A549 (cell line): ENCODE data around the gene FAM149B1. TPM values are rescaled to one million over a fixed set of nuclear protein-coding genes. Genes with fewer than 3 reads are reported as not detected.

Experiments
- ATAC-seq, 2 experiments: fragments of 200-7000 bp in 1 of 2; fragments of >200 bp in 1 of 2; cut with Nextera tagmentation in 1 of 2; cut with Tn5 transposase in 1 of 2; 3 replicates each; pipeline versions ENCODE4 v1.8.0 to v1.9.1; 2018 to 2020; ENCODE audit warnings: mild to moderate bottlenecking in 1 of 2, moderate library complexity in 1 of 2
- CTCF ChIA-PET: fragments of 300-600 bp; sonication (Branson Sonifier 250); formaldehyde crosslinking; extraction: SDS; loops from one replicate; lab custom pipeline; 2021; ENCODE audit warnings: antibody characterized with exemption, inconsistent platforms; lab: Yijun Ruan, JAX
- POLR2A ChIA-PET: fragments of 350-600 bp; formaldehyde crosslinking; extraction: SDS; loops from one replicate; lab custom pipeline; 2021; ENCODE audit warnings: antibody characterized with exemption, inconsistent platforms; lab: Yijun Ruan, JAX
- DNase-seq, 2 experiments: peaks; one replicate each; pipeline versions ENCODE4 v3.0.0 to v3.0.0-alpha.2; 2011 to 2016; ENCODE audit warnings: low read depth in 1 of 2, low spot score in 1 of 2
- FAIRE-seq: peaks from 2 replicates; lab custom pipeline; 2011; peaks lifted over from hg19 to GRCh38; lab: Jason Lieb, UNC
- H3K27ac ChIP-seq, 2 experiments: fragments of >200 bp; sonication (Bioruptor Twin); formaldehyde crosslinking; 3 replicates each; pipeline ENCODE4 v1.5.1; 2016 to 2017
- H3K4me1 ChIP-seq: fragments of >200 bp; sonication (Bioruptor Twin); formaldehyde crosslinking; 3 replicates; pipeline ENCODE4 v1.6.1; 2016
- H3K4me2 ChIP-seq: fragments of >200 bp; sonication (Bioruptor Twin); formaldehyde crosslinking; 3 replicates; pipeline ENCODE4 v1.6.1; 2016
- H3K4me3 ChIP-seq: fragments of >200 bp; sonication (Bioruptor Twin); formaldehyde crosslinking; 3 replicates; pipeline ENCODE4 v1.5.1; 2016
- H3K9me3 ChIP-seq: fragments of >200 bp; sonication (Bioruptor Twin); formaldehyde crosslinking; 3 replicates; pipeline ENCODE4 v1.6.1; 2016
- CHD2 ChIP-seq: fragments of 150-350 bp; IDR thresholded peaks from 2 replicates; pipeline ENCODE4 v1.6.1; 2014; ENCODE audit warnings: low read length; ENCODE audit not compliant: partially characterized antibody
- CTCF ChIP-seq: fragments of >200 bp; sonication (Bioruptor Twin); formaldehyde crosslinking; IDR thresholded peaks from 3 replicates; pipeline ENCODE4 v1.5.1; 2016
- ESRRA ChIP-seq: fragments of 150-350 bp; IDR thresholded peaks from 2 replicates; pipeline ENCODE4 v1.6.1; 2014; ENCODE audit warnings: mild to moderate bottlenecking, low read length, borderline replicate concordance
- FOSL2 ChIP-seq, 2 experiments: fragments of 450-650 bp in 1 of 2; fragments of >200 bp in 1 of 2; sonication (Bioruptor Twin) in 1 of 2; formaldehyde crosslinking; IDR thresholded peaks; 2 replicates each; pipeline versions ENCODE4 v1.5.0 to v1.6.1; 2016 to 2020; ENCODE audit warnings: mild to moderate bottlenecking in 1 of 2, moderate library complexity in 1 of 2
- GATA3 ChIP-seq: IDR thresholded peaks from 2 replicates; pipeline ENCODE4 v1.6.1; 2012; ENCODE audit warnings: borderline replicate concordance
- HDAC2 ChIP-seq: fragments of 200-600 bp; sonication (generic); IDR thresholded peaks from 2 replicates; pipeline ENCODE4 v1.6.1; 2016
- HES2 ChIP-seq: fragments of >200 bp; sonication (Bioruptor Twin); formaldehyde crosslinking; IDR thresholded peaks from 2 replicates; pipeline ENCODE4 v1.6.1; 2016
- HMGXB4 ChIP-seq: fragments of 250-450 bp; sonication (Bioruptor Pico); IDR thresholded peaks from 2 replicates; pipeline ENCODE4 v1.5.0; 2021; ENCODE audit warnings: mild to moderate bottlenecking, moderate library complexity, borderline replicate concordance
- KDM5A ChIP-seq: fragments of 200-600 bp; sonication (generic); IDR thresholded peaks from 2 replicates; pipeline ENCODE4 v1.6.1; 2016; ENCODE audit warnings: antibody characterized with exemption, mild to moderate bottlenecking
- MAFK ChIP-seq: fragments of 450-650 bp; IDR thresholded peaks from 2 replicates; pipeline ENCODE4 v1.6.1; 2014; ENCODE audit not compliant: partially characterized antibody
- POLR2AphosphoS2 ChIP-seq: conservative IDR thresholded peaks from 2 replicates; pipeline ENCODE4 v1.6.1; 2012; ENCODE audit warnings: low read length, improper control_type of control experiment, inconsistent platforms
- RAD21 ChIP-seq, 2 experiments: fragments of >200 bp in 1 of 2; sonication (Bioruptor Twin) in 1 of 2; formaldehyde crosslinking in 1 of 2; IDR thresholded peaks in 1 of 2; conservative IDR thresholded peaks in 1 of 2; 2 replicates in 1 of 2; 3 replicates in 1 of 2; pipeline ENCODE4 v1.6.1; 2012 to 2018; ENCODE audit warnings: inconsistent platforms in 1 of 2
- RFX5 ChIP-seq: fragments of 450-650 bp; IDR thresholded peaks from 2 replicates; pipeline ENCODE4 v1.7.1; 2014; ENCODE audit warnings: antibody characterized with exemption, mild to moderate bottlenecking, moderate library complexity
- USF2 ChIP-seq: fragments of 450-650 bp; IDR thresholded peaks from 2 replicates; pipeline ENCODE4 v1.6.1; 2014; ENCODE audit warnings: antibody characterized with exemption
- ZNF302 ChIP-seq: fragments of 250-450 bp; sonication (Bioruptor Pico); IDR thresholded peaks from 2 replicates; pipeline ENCODE4 v1.9.0; 2021; ENCODE audit warnings: inconsistent platforms, mild to moderate bottlenecking, moderate library complexity
- ZSCAN20 ChIP-seq: fragments of 250-450 bp; sonication (Bioruptor Pico); IDR thresholded peaks from 2 replicates; pipeline ENCODE4 v1.8.0; 2022; ENCODE audit warnings: mild to moderate bottlenecking, moderate library complexity
- WGBS: methylation state at CpG from one replicate; pipeline ENCODE4 v1.1.6; 2017; ENCODE audit errors: missing lambda C conversion rate; 5-methylcytosine and 5-hydroxymethylcytosine counted together
- polyA plus RNA-seq, 4 experiments: library from polyadenylated mRNA; depleted of rRNA in 3 of 4; stranded (reverse); fragments of >200 nt; fragmentation: RNase III in 1 of 4; extraction: RNeasy Plus Mini Kit Qiagen cat#74134 plus additional on column Dnase treatment in 1 of 4; gene quantifications; 2 replicates in 3 of 4; 3 replicates in 1 of 4; pipeline ENCODE4 v1.2.3, GENCODE V29; 2011 to 2017
- TF ChIP-seq, protein P1 (sequence below): IDR thresholded peaks from 2 replicates; pipeline ENCODE4 v1.6.1; 2012
- TF ChIP-seq, protein P2 (sequence below): IDR thresholded peaks from 2 replicates; pipeline ENCODE4 v1.6.1; 2012
- TF ChIP-seq, protein P3 (sequence below): fragments of 200-600 bp; sonication (generic); IDR thresholded peaks from 2 replicates; pipeline ENCODE4 v1.6.1; 2016; ENCODE audit warnings: antibody characterized with exemption, mild to moderate bottlenecking, moderate library complexity

Gene FAM149B1
- polyA plus RNA-seq, 2 of the 4 experiments (the other 2 are of a cell fraction) = 6.9 to 26.7 TPM

DNA sequence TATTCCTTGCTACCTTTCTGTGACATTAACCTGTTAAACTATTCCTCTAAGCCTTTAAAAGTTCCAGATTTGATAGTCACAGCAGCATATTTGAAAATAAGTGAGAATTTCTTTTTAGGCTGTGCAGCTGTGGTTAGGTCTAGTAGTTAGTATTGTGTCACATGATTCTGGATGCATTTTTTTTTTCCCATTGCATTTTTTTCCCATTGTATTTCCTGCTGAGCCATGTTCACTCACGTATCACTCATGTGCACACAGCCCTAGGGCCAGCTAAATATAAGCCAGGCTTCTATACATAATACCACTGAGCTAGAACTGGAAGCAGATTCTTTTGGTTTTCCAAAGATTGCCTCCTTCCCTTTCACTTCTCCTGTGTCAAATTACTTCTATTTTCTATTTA is 41.8 kb downstream of the FAM149B1 start:
- Histone ChIP-seq H3K4me3 (no peak overlapping the region), H3K9me3 (peaks cover 8% of the 10 kb centered on the region; the same call in 1 of the 3 replicates), H3K4me2 (no peak overlapping the region), H3K27ac (no peak overlapping the region), H3K4me1 (peaks cover 7% of the 10 kb centered on the region; the same call in 2 of the 3 replicates)
- ATAC-seq (no peak), FAIRE-seq (no peak), DNase-seq (no peak)
- no peak for TF ChIP-seq RFX5
- TF ChIP-seq, protein P1, sequence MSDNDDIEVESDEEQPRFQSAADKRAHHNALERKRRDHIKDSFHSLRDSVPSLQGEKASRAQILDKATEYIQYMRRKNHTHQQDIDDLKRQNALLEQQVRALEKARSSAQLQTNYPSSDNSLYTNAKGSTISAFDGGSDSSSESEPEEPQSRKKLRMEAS = no peak
- no peak for TF ChIP-seq HES2
- no peak for TF ChIP-seq POLR2AphosphoS2
- no peak for TF ChIP-seq CHD2
- TF ChIP-seq, protein P2, sequence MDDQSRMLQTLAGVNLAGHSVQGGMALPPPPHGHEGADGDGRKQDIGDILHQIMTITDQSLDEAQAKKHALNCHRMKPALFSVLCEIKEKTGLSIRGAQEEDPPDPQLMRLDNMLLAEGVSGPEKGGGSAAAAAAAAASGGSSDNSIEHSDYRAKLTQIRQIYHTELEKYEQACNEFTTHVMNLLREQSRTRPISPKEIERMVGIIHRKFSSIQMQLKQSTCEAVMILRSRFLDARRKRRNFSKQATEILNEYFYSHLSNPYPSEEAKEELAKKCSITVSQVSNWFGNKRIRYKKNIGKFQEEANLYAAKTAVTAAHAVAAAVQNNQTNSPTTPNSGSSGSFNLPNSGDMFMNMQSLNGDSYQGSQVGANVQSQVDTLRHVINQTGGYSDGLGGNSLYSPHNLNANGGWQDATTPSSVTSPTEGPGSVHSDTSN = no peak
- TF ChIP-seq ESRRA = no peak
- TF ChIP-seq USF2 = no peak
- TF ChIP-seq RAD21 (conservative IDR thresholded peaks at IDR 0.05 in 1 of 2, IDR thresholded peaks at IDR 0.05 in 1 of 2) = no peak
- no peak for TF ChIP-seq KDM5A
- TF ChIP-seq HMGXB4 = no peak
- no peak for TF ChIP-seq HDAC2
- TF ChIP-seq CTCF = no peak
- TF ChIP-seq FOSL2 (IDR thresholded peaks at IDR 0.05) = no peak
- TF ChIP-seq FOSL2 (CRISPR knock-in tag; IDR thresholded peaks at IDR 0.05) = no peak
- no peak for TF ChIP-seq MAFK
- no peak for TF ChIP-seq ZNF302 (CRISPR knock-in tag)
- TF ChIP-seq GATA3 = no peak
- no peak for TF ChIP-seq ZSCAN20 (CRISPR knock-in tag)
- TF ChIP-seq, protein P3, sequence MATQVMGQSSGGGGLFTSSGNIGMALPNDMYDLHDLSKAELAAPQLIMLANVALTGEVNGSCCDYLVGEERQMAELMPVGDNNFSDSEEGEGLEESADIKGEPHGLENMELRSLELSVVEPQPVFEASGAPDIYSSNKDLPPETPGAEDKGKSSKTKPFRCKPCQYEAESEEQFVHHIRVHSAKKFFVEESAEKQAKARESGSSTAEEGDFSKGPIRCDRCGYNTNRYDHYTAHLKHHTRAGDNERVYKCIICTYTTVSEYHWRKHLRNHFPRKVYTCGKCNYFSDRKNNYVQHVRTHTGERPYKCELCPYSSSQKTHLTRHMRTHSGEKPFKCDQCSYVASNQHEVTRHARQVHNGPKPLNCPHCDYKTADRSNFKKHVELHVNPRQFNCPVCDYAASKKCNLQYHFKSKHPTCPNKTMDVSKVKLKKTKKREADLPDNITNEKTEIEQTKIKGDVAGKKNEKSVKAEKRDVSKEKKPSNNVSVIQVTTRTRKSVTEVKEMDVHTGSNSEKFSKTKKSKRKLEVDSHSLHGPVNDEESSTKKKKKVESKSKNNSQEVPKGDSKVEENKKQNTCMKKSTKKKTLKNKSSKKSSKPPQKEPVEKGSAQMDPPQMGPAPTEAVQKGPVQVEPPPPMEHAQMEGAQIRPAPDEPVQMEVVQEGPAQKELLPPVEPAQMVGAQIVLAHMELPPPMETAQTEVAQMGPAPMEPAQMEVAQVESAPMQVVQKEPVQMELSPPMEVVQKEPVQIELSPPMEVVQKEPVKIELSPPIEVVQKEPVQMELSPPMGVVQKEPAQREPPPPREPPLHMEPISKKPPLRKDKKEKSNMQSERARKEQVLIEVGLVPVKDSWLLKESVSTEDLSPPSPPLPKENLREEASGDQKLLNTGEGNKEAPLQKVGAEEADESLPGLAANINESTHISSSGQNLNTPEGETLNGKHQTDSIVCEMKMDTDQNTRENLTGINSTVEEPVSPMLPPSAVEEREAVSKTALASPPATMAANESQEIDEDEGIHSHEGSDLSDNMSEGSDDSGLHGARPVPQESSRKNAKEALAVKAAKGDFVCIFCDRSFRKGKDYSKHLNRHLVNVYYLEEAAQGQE = no peak
- POLR2A ChIA-PET = no interaction called here
- 44% methylated on average over 1 of the region's 1 CpG for WGBS
- CTCF ChIA-PET = interaction anchor here (0.6 to 1.7 kb wide), 2 partner anchors 9 to 16 kb away, joined by 4 to 6 read pairs; no protein-coding TSS in a partner anchor
